K562 (cell line): ENCODE results near the gene CNTNAP3. TPM values are rescaled to one million over a fixed set of nuclear protein-coding genes. Genes with fewer than 3 reads are reported as not detected.
"Not testable (repeated sequence)": the region's sequence is repeated elsewhere in the genome, so short reads cannot be mapped to it uniquely, and the experiment has no call there.

ENCODE experiments used
- ATAC-seq: fragments of 200-7000 bp; cut with Tn5 transposase; 3 replicates; pipeline ENCODE4 v1.9.1; 2020; ENCODE audit warnings: moderate library complexity
- BruUV-seq: library from RNA; stranded (reverse); fragments of 400-500 nt; replicated peaks from 2 replicates; lab custom pipeline; 2021; lab: Mats Ljungman, UMichigan
- CTCF ChIA-PET: fragments of 300-600 bp; formaldehyde crosslinking; extraction: SDS; loops from one replicate; lab custom pipeline; 2021; ENCODE audit warnings: low intra/inter-chr PET ratio; lab: Yijun Ruan, JAX
- POLR2A ChIA-PET: fragments of 300-600, 350-650 bp; sonication (Branson Sonifier 250); formaldehyde crosslinking; extraction: SDS; loops from one replicate; lab custom pipeline; 2021; ENCODE audit warnings: antibody characterized with exemption, inconsistent platforms; lab: Yijun Ruan, JAX
- DNase-seq, 4 experiments: peaks; one replicate each; pipeline versions ENCODE4 v3.0.0 to v3.0.0-alpha.2; 2011 to 2018; ENCODE audit warnings: low spot score in 3 of 4, mixed read lengths in 3 of 4; ENCODE audit errors: extremely low read depth in 1 of 4
- FAIRE-seq: peaks from 2 replicates; lab custom pipeline; 2011; peaks lifted over from hg19 to GRCh38; lab: Jason Lieb, UNC
- H2AFZ ChIP-seq: 2 replicates; pipeline ENCODE4 v1.6.0; 2011; ENCODE audit warnings: low read depth, low read length, control low read depth, inconsistent platforms
- H3K27ac ChIP-seq: fragments of 200-600 bp; 3 replicates; pipeline ENCODE4 v1.8.0; 2011; ENCODE audit warnings: low read depth, mild to moderate bottlenecking, control low read depth, inconsistent platforms, low read length, moderate library complexity, mixed read lengths; ENCODE audit errors: extremely low read depth
- H3K27me3 ChIP-seq, 2 experiments: fragments of 300-600 bp in 1 of 2; 2 replicates in 1 of 2; 3 replicates in 1 of 2; pipeline versions ENCODE4 v1.6.0 to v1.8.0; 2011; ENCODE audit warnings: inconsistent platforms in 2 of 2, low read length in 2 of 2, mild to moderate bottlenecking in 1 of 2, mixed read lengths in 1 of 2, moderate library complexity in 1 of 2; ENCODE audit not compliant: control insufficient read depth in 2 of 2, insufficient read depth in 2 of 2
- H3K36me3 ChIP-seq: fragments of 300-600 bp; 3 replicates; pipeline ENCODE4 v1.8.0; 2011; ENCODE audit warnings: mild to moderate bottlenecking, low read length, inconsistent platforms; ENCODE audit not compliant: control insufficient read depth, insufficient read depth
- H3K4me1 ChIP-seq, 2 experiments: fragments of 200-600 bp in 1 of 2; replicated peaks in 1 of 2; 2 replicates in 1 of 2; 3 replicates in 1 of 2; pipeline versions ENCODE4 v1.5.1 to v1.8.0; 2011; ENCODE audit warnings: inconsistent platforms in 2 of 2, low read length in 2 of 2, mild to moderate bottlenecking in 1 of 2, mixed read lengths in 1 of 2, moderate library complexity in 1 of 2; ENCODE audit not compliant: control insufficient read depth in 2 of 2, insufficient read depth in 2 of 2
- H3K4me2 ChIP-seq: 2 replicates; pipeline ENCODE4 v1.6.1; 2011; ENCODE audit warnings: low read length, control low read depth, inconsistent platforms, mixed read lengths; ENCODE audit not compliant: insufficient read depth
- H3K4me3 ChIP-seq: fragments of 200-600 bp; sonication (generic), shearing (Covaris generic); 2 replicates; pipeline ENCODE4 v1.5.1; 2016; ENCODE audit warnings: control low read depth, inconsistent platforms
- H3K79me2 ChIP-seq: fragments of 200-600 bp; 3 replicates; pipeline ENCODE4 v1.8.0; 2011; ENCODE audit warnings: low read length, inconsistent platforms; ENCODE audit not compliant: control insufficient read depth, insufficient read depth
- H3K9ac ChIP-seq, 2 experiments: 2 replicates each; pipeline versions ENCODE4 v1.6.0 to v1.6.1; 2011; ENCODE audit warnings: low read depth in 2 of 2, low read length in 2 of 2, control low read depth in 1 of 2, inconsistent platforms in 1 of 2, mild to moderate bottlenecking in 1 of 2, mixed read lengths in 1 of 2; ENCODE audit not compliant: insufficient read depth in 1 of 2
- H3K9me1 ChIP-seq: one replicate; pipeline ENCODE4 v1.6.0; 2011; ENCODE audit warnings: inconsistent platforms, mild to moderate bottlenecking, low read length, moderate library complexity; ENCODE audit not compliant: control insufficient read depth, insufficient read depth
- H3K9me3 ChIP-seq: replicated peaks from 2 replicates; pipeline ENCODE4 v1.5.1; 2011; ENCODE audit warnings: low read depth, low read length, inconsistent platforms; ENCODE audit not compliant: control insufficient read depth, insufficient read depth
- H4K20me1 ChIP-seq: replicated peaks from 2 replicates; pipeline ENCODE4 v1.6.1; 2011; ENCODE audit warnings: low read length, inconsistent platforms, mixed read lengths; ENCODE audit not compliant: control insufficient read depth, insufficient read depth
- CTCFL ChIP-seq: IDR thresholded peaks from 2 replicates; pipeline ENCODE4 v1.6.1; 2011; ENCODE audit warnings: borderline replicate concordance, low read depth, mild to moderate bottlenecking, moderate library complexity, low read length; ENCODE audit not compliant: insufficient read depth, poor library complexity, severe bottlenecking
- E2F6 ChIP-seq, 2 experiments: IDR thresholded peaks; 2 replicates each; pipeline ENCODE4 v1.6.1; 2011; ENCODE audit warnings: borderline replicate concordance in 1 of 2, control low read depth in 1 of 2, low read depth in 1 of 2, low read length in 1 of 2, mild to moderate bottlenecking in 1 of 2, mixed read lengths in 1 of 2, moderate library complexity in 1 of 2; ENCODE audit not compliant: insufficient read depth in 1 of 2, insufficient read length in 1 of 2, poor library complexity in 1 of 2, severe bottlenecking in 1 of 2; ENCODE audit errors: extremely low read depth in 1 of 2
- MYC ChIP-seq, 2 experiments: fragments of 250-450 bp in 1 of 2; sonication (Bioruptor Pico) in 1 of 2; IDR thresholded peaks; 2 replicates each; pipeline versions ENCODE4 v1.5.1 to v1.6.1; 2012 to 2021; ENCODE audit warnings: low read depth in 2 of 2, borderline replicate concordance in 1 of 2, improper control_type of control experiment in 1 of 2, low read length in 1 of 2, mild to moderate bottlenecking in 1 of 2, moderate library complexity in 1 of 2
- POLR2G ChIP-seq: fragments of 200-400 bp; formaldehyde crosslinking; IDR thresholded peaks from 2 replicates; pipeline ENCODE4 v1.6.1; 2017; ENCODE audit warnings: low read depth, mild to moderate bottlenecking, antibody characterized with exemption, low read length, moderate library complexity
- WGBS: fragments of 100-300 bp; shearing (Covaris generic); methylation state at CpG from one replicate; pipeline ENCODE4 v1.1.6; 2016; ENCODE audit warnings: low coverage, mixed read lengths; ENCODE audit not compliant: insufficient coverage; ENCODE audit errors: missing lambda C conversion rate; 5-methylcytosine and 5-hydroxymethylcytosine counted together
- in situ Hi-C: fragments of 300-500 bp; cut with MboI; formaldehyde crosslinking; loops from 4 replicates; pipeline ENCODE4 v1.15.0; 2018; ENCODE audit warnings: inconsistent platforms, mixed read lengths
- intact Hi-C: fragments of 100-400 bp; cut with micrococcal nuclease; formaldehyde crosslinking; loops from 2 replicates; pipeline ENCODE4 v1.14.2; 2022
- polyA plus RNA-seq, 8 experiments: library from polyadenylated mRNA; depleted of rRNA in 4 of 8; stranded (reverse) in 5 of 8; unstranded in 3 of 8; fragments of >200 nt; fragmentation: Nextera tagmentation in 2 of 8; fragmentation: Illumina TruSeq in 1 of 8; extraction: Ambion mirVana in 2 of 8; extraction: Trizol in 1 of 8; gene quantifications; 2 replicates each; pipeline versions ENCODE4 v1.2.1 to v1.2.3, GENCODE V29; 2011 to 2014; ENCODE audit warnings: inconsistent platforms in 1 of 8, missing spikeins in 1 of 8
- total RNA-seq, 7 experiments: library from RNA; depleted of rRNA in 6 of 7; stranded (reverse); fragments of >200 nt in 6 of 7; fragmentation: Illumina TruSeq in 2 of 7; extraction: Trizol in 2 of 7; gene quantifications; 2 replicates each; pipeline versions ENCODE4 v1.2.1 to v1.2.3, GENCODE V29; 2011 to 2021; ENCODE audit warnings: low replicate concordance in 1 of 7
- TF ChIP-seq, protein P1 (sequence below): sonication (generic); formaldehyde crosslinking; IDR thresholded peaks from 2 replicates; pipeline ENCODE4 v1.5.0; 2020; ENCODE audit warnings: missing genetic modification reagents
- TF ChIP-seq, protein P2 (sequence below), 3 experiments: IDR thresholded peaks in 2 of 3; conservative IDR thresholded peaks in 1 of 3; 2 replicates each; pipeline ENCODE4 v1.5.1; 2011 to 2012; ENCODE audit warnings: low read length in 3 of 3, mild to moderate bottlenecking in 3 of 3, control low read depth in 2 of 3, improper control_type of control experiment in 1 of 3, inconsistent platforms in 1 of 3, low read depth in 1 of 3, mixed read lengths in 1 of 3, moderate library complexity in 1 of 3; ENCODE audit not compliant: insufficient read depth in 2 of 3

CNTNAP3 gene
- total and polyA plus RNA-seq, 9 of the 15 experiments (the other 6 are each of a cell fraction or from before 2014, with no cell fraction given), result 0.04 to 0.36 (median 0.11) TPM; not detected in 1

DNA sequence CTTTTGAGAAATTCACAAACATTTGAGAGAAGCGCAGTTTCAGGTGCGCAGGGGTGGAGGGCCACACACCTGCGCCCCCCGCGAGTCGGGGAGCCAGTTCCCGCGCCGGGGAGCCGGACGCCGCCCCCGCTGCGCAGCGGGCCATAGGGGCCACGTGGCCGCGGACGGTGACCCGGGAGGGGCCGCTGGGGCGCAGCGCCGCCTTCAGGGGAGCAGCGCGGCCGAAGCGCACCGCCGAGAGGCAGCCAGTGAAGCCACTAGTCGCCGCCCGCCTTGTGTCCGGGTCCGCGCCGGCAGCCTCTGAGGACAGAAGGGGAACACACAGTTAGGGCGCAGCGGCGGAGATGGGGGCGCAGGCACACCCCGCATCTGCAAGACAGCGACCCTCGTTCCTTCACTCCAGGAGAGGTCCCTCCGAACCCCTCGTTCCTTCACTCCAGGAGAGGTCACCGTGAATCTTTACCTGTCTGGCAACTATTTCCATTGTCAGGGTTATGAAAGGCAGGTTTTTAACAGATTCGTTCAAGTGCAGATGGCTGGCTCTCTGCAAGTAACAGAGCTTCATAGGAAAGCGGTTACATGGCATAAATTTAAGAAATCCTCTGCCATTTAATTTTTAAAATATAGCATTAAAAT is 209.2 kb downstream of the CNTNAP3 start:
- 5% methylated on average over 12 of the region's 49 CpGs for WGBS
- H3K9me1 ChIP-seq; H3K79me2 ChIP-seq; H4K20me1 ChIP-seq; H3K27ac ChIP-seq; H3K27me3 ChIP-seq; H3K36me3 ChIP-seq; BruUV-seq; H3K9me3 ChIP-seq; H3K9ac ChIP-seq; POLR2A ChIA-PET; CTCF ChIA-PET; in situ Hi-C loops; intact Hi-C loops; FAIRE-seq; H3K4me1 ChIP-seq; TF ChIP-seq MYC (CRISPR knock-in tag; IDR thresholded peaks at IDR 0.05; ENCODE audit: borderline replicate concordance, low read depth): not testable (repeated sequence)
- peak in 1 of 4 experiments; percentile 65 for DNase-seq
- peak overlapping the region; percentile 15; the same call in 1 of the 2 replicates for H3K4me3 ChIP-seq
- TF ChIP-seq POLR2G (0 out of 2 replicates have a peak, but pooled peaks have one; percentile 26), CTCFL (peak; percentile 64), MYC (IDR thresholded peaks at IDR 0.05; ENCODE audit: low read depth, low read length) (peak; percentile 50; the same call in 1 of the 2 replicates), E2F6 (IDR thresholded peaks at IDR 0.05; ENCODE audit: borderline replicate concordance in 1 of 2, extremely low read depth in 1 of 2, insufficient read depth in 1 of 2, insufficient read length in 1 of 2, low read depth in 1 of 2, low read length in 1 of 2, poor library complexity in 1 of 2, severe bottlenecking in 1 of 2) (peak; percentile 17 to 80)
- TF ChIP-seq, protein P1, sequence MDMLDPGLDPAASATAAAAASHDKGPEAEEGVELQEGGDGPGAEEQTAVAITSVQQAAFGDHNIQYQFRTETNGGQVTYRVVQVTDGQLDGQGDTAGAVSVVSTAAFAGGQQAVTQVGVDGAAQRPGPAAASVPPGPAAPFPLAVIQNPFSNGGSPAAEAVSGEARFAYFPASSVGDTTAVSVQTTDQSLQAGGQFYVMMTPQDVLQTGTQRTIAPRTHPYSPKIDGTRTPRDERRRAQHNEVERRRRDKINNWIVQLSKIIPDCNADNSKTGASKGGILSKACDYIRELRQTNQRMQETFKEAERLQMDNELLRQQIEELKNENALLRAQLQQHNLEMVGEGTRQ, result peak; percentile 40
- TF ChIP-seq, protein P2, sequence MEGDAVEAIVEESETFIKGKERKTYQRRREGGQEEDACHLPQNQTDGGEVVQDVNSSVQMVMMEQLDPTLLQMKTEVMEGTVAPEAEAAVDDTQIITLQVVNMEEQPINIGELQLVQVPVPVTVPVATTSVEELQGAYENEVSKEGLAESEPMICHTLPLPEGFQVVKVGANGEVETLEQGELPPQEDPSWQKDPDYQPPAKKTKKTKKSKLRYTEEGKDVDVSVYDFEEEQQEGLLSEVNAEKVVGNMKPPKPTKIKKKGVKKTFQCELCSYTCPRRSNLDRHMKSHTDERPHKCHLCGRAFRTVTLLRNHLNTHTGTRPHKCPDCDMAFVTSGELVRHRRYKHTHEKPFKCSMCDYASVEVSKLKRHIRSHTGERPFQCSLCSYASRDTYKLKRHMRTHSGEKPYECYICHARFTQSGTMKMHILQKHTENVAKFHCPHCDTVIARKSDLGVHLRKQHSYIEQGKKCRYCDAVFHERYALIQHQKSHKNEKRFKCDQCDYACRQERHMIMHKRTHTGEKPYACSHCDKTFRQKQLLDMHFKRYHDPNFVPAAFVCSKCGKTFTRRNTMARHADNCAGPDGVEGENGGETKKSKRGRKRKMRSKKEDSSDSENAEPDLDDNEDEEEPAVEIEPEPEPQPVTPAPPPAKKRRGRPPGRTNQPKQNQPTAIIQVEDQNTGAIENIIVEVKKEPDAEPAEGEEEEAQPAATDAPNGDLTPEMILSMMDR (IDR thresholded peaks at IDR 0.05 in 2 of 3, conservative IDR thresholded peaks at IDR 0.05 in 1 of 3; ENCODE audit: insufficient read depth in 2 of 3, low read depth in 1 of 3, low read length in 3 of 3), result peak; percentile 24 to 66 (median 39); a peak in 4 of 6 replicates
- ATAC-seq, result peak; percentile 100
- peak overlapping the region; percentile 58; the same call in 1 of the 2 replicates for H3K4me2 ChIP-seq
- peak overlapping the region; percentile 62; the same call in 1 of the 2 replicates for H2AFZ ChIP-seq
